K562 (cell line): ENCODE data around the gene SCARB2. TPM values are rescaled to one million over a fixed set of nuclear protein-coding genes. Genes with fewer than 3 reads are reported as not detected.

ENCODE experiments used
- ATAC-seq: fragments of 200-7000 bp; cut with Tn5 transposase; 3 replicates; pipeline ENCODE4 v1.9.1; 2020; ENCODE audit warnings: moderate library complexity
- BruUV-seq: library from RNA; stranded (reverse); fragments of 400-500 nt; replicated peaks from 2 replicates; lab custom pipeline; 2021; lab: Mats Ljungman, UMichigan
- CTCF ChIA-PET: fragments of 300-600 bp; formaldehyde crosslinking; extraction: SDS; loops from one replicate; lab custom pipeline; 2021; ENCODE audit warnings: low intra/inter-chr PET ratio; lab: Yijun Ruan, JAX
- POLR2A ChIA-PET: fragments of 300-600, 350-650 bp; sonication (Branson Sonifier 250); formaldehyde crosslinking; extraction: SDS; loops from one replicate; lab custom pipeline; 2021; ENCODE audit warnings: antibody characterized with exemption, inconsistent platforms; lab: Yijun Ruan, JAX
- DNase-seq, 4 experiments: peaks; one replicate each; pipeline versions ENCODE4 v3.0.0 to v3.0.0-alpha.2; 2011 to 2018; ENCODE audit warnings: low spot score in 3 of 4, mixed read lengths in 3 of 4; ENCODE audit errors: extremely low read depth in 1 of 4
- FAIRE-seq: peaks from 2 replicates; lab custom pipeline; 2011; peaks lifted over from hg19 to GRCh38; lab: Jason Lieb, UNC
- H2AFZ ChIP-seq: 2 replicates; pipeline ENCODE4 v1.6.0; 2011; ENCODE audit warnings: low read depth, low read length, control low read depth, inconsistent platforms
- H3K27ac ChIP-seq: fragments of 200-600 bp; 3 replicates; pipeline ENCODE4 v1.8.0; 2011; ENCODE audit warnings: low read depth, mild to moderate bottlenecking, control low read depth, inconsistent platforms, low read length, moderate library complexity, mixed read lengths; ENCODE audit errors: extremely low read depth
- H3K27me3 ChIP-seq, 2 experiments: fragments of 300-600 bp in 1 of 2; 2 replicates in 1 of 2; 3 replicates in 1 of 2; pipeline versions ENCODE4 v1.6.0 to v1.8.0; 2011; ENCODE audit warnings: inconsistent platforms in 2 of 2, low read length in 2 of 2, mild to moderate bottlenecking in 1 of 2, mixed read lengths in 1 of 2, moderate library complexity in 1 of 2; ENCODE audit not compliant: control insufficient read depth in 2 of 2, insufficient read depth in 2 of 2
- H3K36me3 ChIP-seq: fragments of 300-600 bp; 3 replicates; pipeline ENCODE4 v1.8.0; 2011; ENCODE audit warnings: mild to moderate bottlenecking, low read length, inconsistent platforms; ENCODE audit not compliant: control insufficient read depth, insufficient read depth
- H3K4me1 ChIP-seq, 2 experiments: fragments of 200-600 bp in 1 of 2; replicated peaks in 1 of 2; 2 replicates in 1 of 2; 3 replicates in 1 of 2; pipeline versions ENCODE4 v1.5.1 to v1.8.0; 2011; ENCODE audit warnings: inconsistent platforms in 2 of 2, low read length in 2 of 2, mild to moderate bottlenecking in 1 of 2, mixed read lengths in 1 of 2, moderate library complexity in 1 of 2; ENCODE audit not compliant: control insufficient read depth in 2 of 2, insufficient read depth in 2 of 2
- H3K4me2 ChIP-seq: 2 replicates; pipeline ENCODE4 v1.6.1; 2011; ENCODE audit warnings: low read length, control low read depth, inconsistent platforms, mixed read lengths; ENCODE audit not compliant: insufficient read depth
- H3K4me3 ChIP-seq: fragments of 200-600 bp; sonication (generic), shearing (Covaris generic); 2 replicates; pipeline ENCODE4 v1.5.1; 2016; ENCODE audit warnings: control low read depth, inconsistent platforms
- H3K79me2 ChIP-seq: fragments of 200-600 bp; 3 replicates; pipeline ENCODE4 v1.8.0; 2011; ENCODE audit warnings: low read length, inconsistent platforms; ENCODE audit not compliant: control insufficient read depth, insufficient read depth
- H3K9ac ChIP-seq, 2 experiments: 2 replicates each; pipeline versions ENCODE4 v1.6.0 to v1.6.1; 2011; ENCODE audit warnings: low read depth in 2 of 2, low read length in 2 of 2, control low read depth in 1 of 2, inconsistent platforms in 1 of 2, mild to moderate bottlenecking in 1 of 2, mixed read lengths in 1 of 2; ENCODE audit not compliant: insufficient read depth in 1 of 2
- H3K9me1 ChIP-seq: one replicate; pipeline ENCODE4 v1.6.0; 2011; ENCODE audit warnings: inconsistent platforms, mild to moderate bottlenecking, low read length, moderate library complexity; ENCODE audit not compliant: control insufficient read depth, insufficient read depth
- H3K9me3 ChIP-seq: replicated peaks from 2 replicates; pipeline ENCODE4 v1.5.1; 2011; ENCODE audit warnings: low read depth, low read length, inconsistent platforms; ENCODE audit not compliant: control insufficient read depth, insufficient read depth
- H4K20me1 ChIP-seq: replicated peaks from 2 replicates; pipeline ENCODE4 v1.6.1; 2011; ENCODE audit warnings: low read length, inconsistent platforms, mixed read lengths; ENCODE audit not compliant: control insufficient read depth, insufficient read depth
- KDM1A ChIP-seq, 2 experiments: fragments of 450-650 bp; IDR thresholded peaks; 2 replicates each; pipeline ENCODE4 v1.6.1; 2016; ENCODE audit warnings: mild to moderate bottlenecking in 2 of 2
- KLF1 ChIP-seq: fragments of 450-650 bp; IDR thresholded peaks from 2 replicates; pipeline ENCODE4 v1.6.1; 2016; ENCODE audit warnings: missing genetic modification characterization, missing compliant biosample characterization
- MAZ ChIP-seq, 2 experiments: fragments of 450-650 bp in 1 of 2; sonication (generic) in 1 of 2; formaldehyde crosslinking; IDR thresholded peaks in 1 of 2; conservative IDR thresholded peaks in 1 of 2; 2 replicates each; pipeline versions ENCODE4 v1.4.0 to v1.5.0; 2020; ENCODE audit warnings: mild to moderate bottlenecking in 1 of 2, missing genetic modification reagents in 1 of 2
- MYBL2 ChIP-seq, 2 experiments: fragments of 450-650 bp in 1 of 2; sonication (generic) in 1 of 2; formaldehyde crosslinking in 1 of 2; IDR thresholded peaks; 2 replicates each; pipeline versions ENCODE4 v1.6.1 to v1.8.1; 2017 to 2022; ENCODE audit warnings: borderline replicate concordance in 1 of 2, inconsistent platforms in 1 of 2, low read depth in 1 of 2, mild to moderate bottlenecking in 1 of 2, missing genetic modification reagents in 1 of 2, moderate library complexity in 1 of 2
- NCOA6 ChIP-seq: fragments of 450-650 bp; IDR thresholded peaks from 2 replicates; pipeline ENCODE4 v1.6.1; 2017; ENCODE audit warnings: mild to moderate bottlenecking
- NR4A1 ChIP-seq, 2 experiments: fragments of 250-450 bp in 1 of 2; fragments of 450-650 bp in 1 of 2; sonication (Bioruptor Pico) in 1 of 2; IDR thresholded peaks; 2 replicates each; pipeline versions ENCODE4 v1.4.0 to v1.6.1; 2016 to 2020; ENCODE audit warnings: mild to moderate bottlenecking in 2 of 2, missing compliant biosample characterization in 1 of 2, missing genetic modification characterization in 1 of 2, moderate library complexity in 1 of 2
- SIN3B ChIP-seq: fragments of 450-650 bp; IDR thresholded peaks from 2 replicates; pipeline ENCODE4 v1.6.1; 2017; ENCODE audit warnings: low read depth, mild to moderate bottlenecking, moderate library complexity
- THRAP3 ChIP-seq: fragments of 450-650 bp; IDR thresholded peaks from 2 replicates; pipeline ENCODE4 v1.6.1; 2016; ENCODE audit warnings: mild to moderate bottlenecking, inconsistent platforms, borderline replicate concordance
- ZC3H8 ChIP-seq: fragments of 450-650 bp; IDR thresholded peaks from 2 replicates; pipeline ENCODE4 v1.6.1; 2017
- ZKSCAN8 ChIP-seq: fragments of 200-800 bp; sonication (Bioruptor generic); IDR thresholded peaks from 2 replicates; pipeline ENCODE4 v1.6.1; 2016; ENCODE audit warnings: missing genetic modification characterization, missing compliant biosample characterization
- ZNF408 ChIP-seq: fragments of 250-450 bp; sonication (Bioruptor Pico); IDR thresholded peaks from 2 replicates; pipeline ENCODE4 v1.4.0; 2020; ENCODE audit warnings: low read depth, mild to moderate bottlenecking, moderate library complexity
- ZNF507 ChIP-seq: conservative IDR thresholded peaks from 2 replicates; pipeline ENCODE4 v1.6.1; 2017; ENCODE audit warnings: missing genetic modification characterization, missing compliant biosample characterization
- ZNF561 ChIP-seq: fragments of 450-650 bp; formaldehyde crosslinking; conservative IDR thresholded peaks from 2 replicates; pipeline ENCODE4 v1.4.0; 2020; ENCODE audit warnings: mild to moderate bottlenecking, moderate library complexity
- ZNF77 ChIP-seq: fragments of 250-450 bp; sonication (Bioruptor Pico); IDR thresholded peaks from 2 replicates; pipeline ENCODE4 v1.5.0; 2020
- ZNF778 ChIP-seq: fragments of 450-650 bp; formaldehyde crosslinking; IDR thresholded peaks from 2 replicates; pipeline ENCODE4 v1.4.0; 2020; ENCODE audit warnings: mild to moderate bottlenecking, moderate library complexity
- WGBS: fragments of 100-300 bp; shearing (Covaris generic); methylation state at CpG from one replicate; pipeline ENCODE4 v1.1.6; 2016; ENCODE audit warnings: low coverage, mixed read lengths; ENCODE audit not compliant: insufficient coverage; ENCODE audit errors: missing lambda C conversion rate; 5-methylcytosine and 5-hydroxymethylcytosine counted together
- in situ Hi-C: fragments of 300-500 bp; cut with MboI; formaldehyde crosslinking; loops from 4 replicates; pipeline ENCODE4 v1.15.0; 2018; ENCODE audit warnings: inconsistent platforms, mixed read lengths
- intact Hi-C: fragments of 100-400 bp; cut with micrococcal nuclease; formaldehyde crosslinking; loops from 2 replicates; pipeline ENCODE4 v1.14.2; 2022
- polyA plus RNA-seq, 8 experiments: library from polyadenylated mRNA; depleted of rRNA in 4 of 8; stranded (reverse) in 5 of 8; unstranded in 3 of 8; fragments of >200 nt; fragmentation: Nextera tagmentation in 2 of 8; fragmentation: Illumina TruSeq in 1 of 8; extraction: Ambion mirVana in 2 of 8; extraction: Trizol in 1 of 8; gene quantifications; 2 replicates each; pipeline versions ENCODE4 v1.2.1 to v1.2.3, GENCODE V29; 2011 to 2014; ENCODE audit warnings: inconsistent platforms in 1 of 8, missing spikeins in 1 of 8
- total RNA-seq, 7 experiments: library from RNA; depleted of rRNA in 6 of 7; stranded (reverse); fragments of >200 nt in 6 of 7; fragmentation: Illumina TruSeq in 2 of 7; extraction: Trizol in 2 of 7; gene quantifications; 2 replicates each; pipeline versions ENCODE4 v1.2.1 to v1.2.3, GENCODE V29; 2011 to 2021; ENCODE audit warnings: low replicate concordance in 1 of 7
- TF ChIP-seq, protein P1 (sequence below): fragments of 450-650 bp; IDR thresholded peaks from 2 replicates; pipeline ENCODE4 v1.6.1; 2016
- TF ChIP-seq, protein P2 (sequence below), 2 experiments: fragments of 450-650 bp in 1 of 2; sonication (generic) in 1 of 2; formaldehyde crosslinking in 1 of 2; IDR thresholded peaks in 1 of 2; conservative IDR thresholded peaks in 1 of 2; 2 replicates each; pipeline versions ENCODE4 v1.6.1 to v1.8.1; 2016 to 2023; ENCODE audit warnings: mild to moderate bottlenecking in 2 of 2, moderate library complexity in 2 of 2, inconsistent platforms in 1 of 2, missing genetic modification reagents in 1 of 2
- TF ChIP-seq, protein P3 (sequence below): fragments of 250-450 bp; sonication (Bioruptor Pico); IDR thresholded peaks from 2 replicates; pipeline ENCODE4 v1.8.0; 2022; ENCODE audit warnings: moderate library complexity, mild to moderate bottlenecking, inconsistent platforms

Gene SCARB2
- total and polyA plus RNA-seq, 9 of the 15 experiments (the other 6 are each of a cell fraction or from before 2014, with no cell fraction given), result 6.1 to 25.8 (median 17.8) TPM

DNA sequence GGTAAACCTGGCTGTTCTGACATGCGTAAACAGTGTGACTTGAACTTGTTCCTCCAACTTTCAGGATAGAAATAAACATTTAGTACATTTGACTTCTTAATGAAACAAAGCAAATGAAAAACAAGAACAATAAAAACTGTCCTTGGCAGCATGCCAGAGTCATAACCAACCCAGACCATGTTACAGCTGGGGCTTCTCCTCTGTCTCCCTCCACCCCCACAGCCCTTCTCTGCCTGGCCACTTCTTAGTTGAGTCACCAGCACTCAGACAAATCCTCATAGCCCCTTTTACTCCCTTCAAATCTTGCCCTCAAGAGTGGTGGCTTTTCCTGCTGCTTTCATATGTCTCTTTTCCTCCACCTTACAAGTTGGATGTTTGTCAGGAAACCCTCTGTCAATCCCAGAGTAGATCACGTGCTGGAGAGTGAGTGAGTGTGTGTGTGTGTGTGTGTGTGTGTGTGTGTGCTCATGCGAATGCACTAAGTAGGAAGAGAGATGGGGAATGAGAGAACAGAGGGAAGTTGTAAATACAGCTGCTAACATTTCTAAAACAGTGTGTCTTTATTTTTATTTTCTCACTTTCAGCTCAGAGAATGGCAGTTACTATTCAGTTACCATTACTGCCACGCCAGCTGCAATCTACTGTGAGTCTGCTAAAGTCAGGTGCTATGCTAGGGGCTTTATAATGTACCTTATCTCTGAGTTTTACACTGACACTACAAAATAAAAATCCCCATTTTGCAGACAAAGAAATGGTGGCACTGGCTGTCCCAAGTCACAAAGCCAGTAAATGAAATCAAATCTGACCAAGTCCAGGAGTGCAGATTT, 15.0 kb downstream of the SCARB2 start:
- 35% methylated on average over 4 of the region's 4 CpGs for WGBS
- Histone ChIP-seq H3K9me1 (no peaks in the 10 kb centered on the region), H3K27me3 (no peaks in the 10 kb centered on the region), H3K4me1 (peaks cover 4 to 21% of the 10 kb centered on the region in 2 experiments; a peak in 4 of 5 replicates), H4K20me1 (no peaks in the 10 kb centered on the region), H3K9me3 (no peaks in the 10 kb centered on the region), H3K36me3 (peaks cover 3% of the 10 kb centered on the region; the same call in 1 of the 3 replicates), H3K79me2 (no peaks in the 10 kb centered on the region), H3K4me2 (peak overlapping the region; percentile 33), H2AFZ (peak overlapping the region; percentile 69), H3K4me3 (no peak overlapping the region), H3K27ac (peak overlapping the region; percentile 47; the same call in 2 of the 3 replicates), H3K9ac (peak overlapping the region in 1 of 2 experiments; percentile 16; a peak in 1 of 4 replicates)
- peak; percentile 81 for FAIRE-seq
- DNase-seq, result peak; percentile 27 to 70 (median 50)
- peak; percentile 81 for ATAC-seq
- CTCF ChIA-PET, result no interaction called here
- no TSS peak for BruUV-seq
- intact Hi-C loops, result no loop called here
- in situ Hi-C loops, result no loop called here
- POLR2A ChIA-PET, result interaction anchor here (1.0 kb wide), 1 partner anchor 8 kb away, joined by 3 read pairs; no protein-coding TSS in a partner anchor
- no peak for TF ChIP-seq ZNF561 (CRISPR knock-in tag)
- TF ChIP-seq ZC3H8, result no peak
- TF ChIP-seq, protein P1, sequence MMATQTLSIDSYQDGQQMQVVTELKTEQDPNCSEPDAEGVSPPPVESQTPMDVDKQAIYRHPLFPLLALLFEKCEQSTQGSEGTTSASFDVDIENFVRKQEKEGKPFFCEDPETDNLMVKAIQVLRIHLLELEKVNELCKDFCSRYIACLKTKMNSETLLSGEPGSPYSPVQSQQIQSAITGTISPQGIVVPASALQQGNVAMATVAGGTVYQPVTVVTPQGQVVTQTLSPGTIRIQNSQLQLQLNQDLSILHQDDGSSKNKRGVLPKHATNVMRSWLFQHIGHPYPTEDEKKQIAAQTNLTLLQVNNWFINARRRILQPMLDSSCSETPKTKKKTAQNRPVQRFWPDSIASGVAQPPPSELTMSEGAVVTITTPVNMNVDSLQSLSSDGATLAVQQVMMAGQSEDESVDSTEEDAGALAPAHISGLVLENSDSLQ, result peak; percentile 90
- no peak for TF ChIP-seq ZNF778
- TF ChIP-seq ZKSCAN8 (CRISPR knock-in tag), result no peak
- 0 out of 2 replicates have a peak, but pooled peaks have one; percentile 24 for TF ChIP-seq NCOA6
- TF ChIP-seq SIN3B, result no peak
- TF ChIP-seq, protein P2, sequence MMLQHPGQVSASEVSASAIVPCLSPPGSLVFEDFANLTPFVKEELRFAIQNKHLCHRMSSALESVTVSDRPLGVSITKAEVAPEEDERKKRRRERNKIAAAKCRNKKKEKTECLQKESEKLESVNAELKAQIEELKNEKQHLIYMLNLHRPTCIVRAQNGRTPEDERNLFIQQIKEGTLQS (IDR thresholded peaks at IDR 0.05), result peak; percentile 72
- TF ChIP-seq, protein P2 (CRISPR knock-in tag; conservative IDR thresholded peaks at IDR 0.05), result no peak
- TF ChIP-seq THRAP3, result no peak
- TF ChIP-seq ZNF507, result no peak
- TF ChIP-seq ZNF77, result no peak
- TF ChIP-seq NR4A1 (CRISPR knock-in tag; IDR thresholded peaks at IDR 0.05), result no peak
- no peak for TF ChIP-seq NR4A1 (tag; IDR thresholded peaks at IDR 0.05)
- TF ChIP-seq MYBL2 (IDR thresholded peaks at IDR 0.05; ENCODE audit: low read depth), result peak; percentile 47
- no peak for TF ChIP-seq MYBL2 (CRISPR knock-in tag; IDR thresholded peaks at IDR 0.05; ENCODE audit: borderline replicate concordance)
- TF ChIP-seq, protein P3, sequence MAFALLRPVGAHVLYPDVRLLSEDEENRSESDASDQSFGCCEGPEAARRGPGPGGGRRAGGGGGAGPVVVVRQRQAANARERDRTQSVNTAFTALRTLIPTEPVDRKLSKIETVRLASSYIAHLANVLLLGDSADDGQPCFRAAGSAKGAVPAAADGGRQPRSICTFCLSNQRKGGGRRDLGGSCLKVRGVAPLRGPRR (CRISPR knock-in tag), result no peak
- no peak for TF ChIP-seq ZNF408 (CRISPR knock-in tag)
- TF ChIP-seq MAZ (CRISPR knock-in tag; conservative IDR thresholded peaks at IDR 0.05 in 1 of 2, IDR thresholded peaks at IDR 0.05 in 1 of 2), result 0 out of 4 replicates have a peak, but pooled peaks of 1 of the 2 experiments have one; percentile 37
- TF ChIP-seq KLF1 (tag), result no peak
- TF ChIP-seq KDM1A (IDR thresholded peaks at IDR 0.05), result peak; percentile 40 to 61; a peak in 2 of 4 replicates
